ENCODE results near the gene RNF25.

- TF ChIP-seq POLR2A (IDR thresholded peaks at IDR 0.05; ENCODE audit: low read length) (0 out of 2 replicates have a peak, but pooled peaks have one; percentile 6), CTCF (IDR thresholded peaks at IDR 0.05) (no peak), EP300 (IDR thresholded peaks at IDR 0.05) (no peak), KDM1A (IDR thresholded peaks at IDR 0.05; ENCODE audit: low read depth) (no peak), USF2 (IDR thresholded peaks at IDR 0.05) (no peak), ESRRA (IDR thresholded peaks at IDR 0.05; ENCODE audit: borderline replicate concordance, low read length) (no peak), REST (IDR thresholded peaks at IDR 0.05) (no peak), HMGXB4 (CRISPR knock-in tag; IDR thresholded peaks at IDR 0.05; ENCODE audit: borderline replicate concordance) (no peak), SREBF2 (IDR thresholded peaks at IDR 0.05) (no peak), JUN (IDR thresholded peaks at IDR 0.05) (no peak), HOXB13 (CRISPR knock-in tag; IDR thresholded peaks at IDR 0.05; ENCODE audit: low read depth) (no peak), PHF8 (IDR thresholded peaks at IDR 0.05; ENCODE audit: borderline replicate concordance, low read depth) (no peak), FOXS1 (CRISPR knock-in tag; IDR thresholded peaks at IDR 0.05) (no peak)
Measured at GRCh38 chr2:218642121-218642656, 29.6 kb downstream of the RNF25 start.

All from A549 (cell line).